ENCODE data around the gene KLHL29.

DNA sequence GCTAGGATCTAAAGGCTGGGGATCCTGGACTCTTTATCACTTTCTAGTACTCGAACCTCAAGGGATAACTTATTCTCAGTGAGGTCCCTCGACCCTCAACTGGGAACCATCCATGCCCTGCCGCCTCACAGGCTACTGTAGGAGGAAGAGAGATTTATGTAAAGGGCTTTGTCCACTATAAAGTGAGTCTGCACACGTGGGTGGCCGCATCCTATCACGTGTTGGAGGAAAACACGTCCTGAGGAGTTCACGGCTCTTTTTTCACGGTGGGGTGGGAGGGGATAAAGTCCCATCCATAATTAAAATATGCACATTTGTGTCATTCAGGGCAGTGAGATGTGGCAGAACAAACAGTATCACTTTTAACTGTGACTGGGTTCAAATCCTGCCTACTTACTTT lies 176.6 kb downstream of the KLHL29 start:
- TF ChIP-seq, protein P1, sequence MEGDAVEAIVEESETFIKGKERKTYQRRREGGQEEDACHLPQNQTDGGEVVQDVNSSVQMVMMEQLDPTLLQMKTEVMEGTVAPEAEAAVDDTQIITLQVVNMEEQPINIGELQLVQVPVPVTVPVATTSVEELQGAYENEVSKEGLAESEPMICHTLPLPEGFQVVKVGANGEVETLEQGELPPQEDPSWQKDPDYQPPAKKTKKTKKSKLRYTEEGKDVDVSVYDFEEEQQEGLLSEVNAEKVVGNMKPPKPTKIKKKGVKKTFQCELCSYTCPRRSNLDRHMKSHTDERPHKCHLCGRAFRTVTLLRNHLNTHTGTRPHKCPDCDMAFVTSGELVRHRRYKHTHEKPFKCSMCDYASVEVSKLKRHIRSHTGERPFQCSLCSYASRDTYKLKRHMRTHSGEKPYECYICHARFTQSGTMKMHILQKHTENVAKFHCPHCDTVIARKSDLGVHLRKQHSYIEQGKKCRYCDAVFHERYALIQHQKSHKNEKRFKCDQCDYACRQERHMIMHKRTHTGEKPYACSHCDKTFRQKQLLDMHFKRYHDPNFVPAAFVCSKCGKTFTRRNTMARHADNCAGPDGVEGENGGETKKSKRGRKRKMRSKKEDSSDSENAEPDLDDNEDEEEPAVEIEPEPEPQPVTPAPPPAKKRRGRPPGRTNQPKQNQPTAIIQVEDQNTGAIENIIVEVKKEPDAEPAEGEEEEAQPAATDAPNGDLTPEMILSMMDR (IDR thresholded peaks at IDR 0.05), result no peak
- TF ChIP-seq EZH2 (IDR thresholded peaks at IDR 0.05; ENCODE audit: borderline replicate concordance, insufficient read depth, low read depth, low read length, poor library complexity, severe bottlenecking), result no peak

All from B cell (primary cell).